ENCODE results near the gene ACAA1.
"Not testable (repeated sequence)": the region's sequence is repeated elsewhere in the genome, so short reads cannot be mapped to it uniquely, and the experiment has no call there.

Gene ACAA1

DNA sequence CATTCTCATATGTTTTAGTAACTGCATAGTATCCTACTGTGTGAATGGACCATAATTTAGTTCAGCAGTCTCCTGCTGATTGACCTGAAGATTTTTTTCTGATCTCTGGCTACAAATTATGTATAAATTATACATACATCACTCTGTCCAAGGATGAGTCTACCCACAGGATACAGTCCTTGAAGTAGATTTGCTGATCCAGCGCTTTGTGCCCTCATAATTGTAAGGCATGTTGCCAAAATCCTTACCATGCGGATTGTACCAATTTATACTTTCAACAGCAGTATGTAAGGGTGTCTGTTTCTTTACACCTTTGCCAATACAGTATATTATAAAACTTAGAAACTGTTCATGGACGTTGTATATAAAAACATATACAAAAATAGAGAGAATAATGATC lies 46.5 kb downstream of the ACAA1 start:
- TF ChIP-seq POLR2A (IDR thresholded peaks at IDR 0.05; ENCODE audit: extremely low read depth, insufficient read length): no peak
- H3K4me3 ChIP-seq (ENCODE audit: low read depth, low read length): no peak overlapping the region
- no peak for DNase-seq (ENCODE audit: low read depth)

DNA sequence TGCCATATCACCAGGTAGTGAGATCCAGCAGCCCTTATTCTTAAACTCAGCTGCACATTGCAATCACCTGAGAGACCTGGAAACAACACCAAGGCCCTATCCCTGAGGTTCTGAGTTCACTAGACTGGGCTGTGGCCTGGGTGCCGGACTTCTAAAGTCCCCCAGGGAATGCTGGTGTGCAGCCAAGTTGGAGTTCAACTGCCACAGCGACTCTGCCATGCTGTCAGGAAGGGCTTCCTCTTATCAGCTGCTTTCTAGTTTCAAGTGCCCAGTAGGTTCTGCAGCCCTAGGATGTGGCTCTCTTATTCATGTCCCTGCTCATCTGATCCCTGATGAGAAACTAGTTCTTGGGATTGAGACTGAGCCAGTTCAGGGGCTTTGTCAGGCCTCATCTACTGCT lies 47.8 kb downstream of the ACAA1 start:
- TF ChIP-seq MYC (IDR thresholded peaks at IDR 0.05; ENCODE audit: low read depth, low read length): no peak
- TF ChIP-seq, protein P1, sequence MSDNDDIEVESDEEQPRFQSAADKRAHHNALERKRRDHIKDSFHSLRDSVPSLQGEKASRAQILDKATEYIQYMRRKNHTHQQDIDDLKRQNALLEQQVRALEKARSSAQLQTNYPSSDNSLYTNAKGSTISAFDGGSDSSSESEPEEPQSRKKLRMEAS (IDR thresholded peaks at IDR 0.05; ENCODE audit: low read depth, low read length): no peak
- TF ChIP-seq, protein P2, sequence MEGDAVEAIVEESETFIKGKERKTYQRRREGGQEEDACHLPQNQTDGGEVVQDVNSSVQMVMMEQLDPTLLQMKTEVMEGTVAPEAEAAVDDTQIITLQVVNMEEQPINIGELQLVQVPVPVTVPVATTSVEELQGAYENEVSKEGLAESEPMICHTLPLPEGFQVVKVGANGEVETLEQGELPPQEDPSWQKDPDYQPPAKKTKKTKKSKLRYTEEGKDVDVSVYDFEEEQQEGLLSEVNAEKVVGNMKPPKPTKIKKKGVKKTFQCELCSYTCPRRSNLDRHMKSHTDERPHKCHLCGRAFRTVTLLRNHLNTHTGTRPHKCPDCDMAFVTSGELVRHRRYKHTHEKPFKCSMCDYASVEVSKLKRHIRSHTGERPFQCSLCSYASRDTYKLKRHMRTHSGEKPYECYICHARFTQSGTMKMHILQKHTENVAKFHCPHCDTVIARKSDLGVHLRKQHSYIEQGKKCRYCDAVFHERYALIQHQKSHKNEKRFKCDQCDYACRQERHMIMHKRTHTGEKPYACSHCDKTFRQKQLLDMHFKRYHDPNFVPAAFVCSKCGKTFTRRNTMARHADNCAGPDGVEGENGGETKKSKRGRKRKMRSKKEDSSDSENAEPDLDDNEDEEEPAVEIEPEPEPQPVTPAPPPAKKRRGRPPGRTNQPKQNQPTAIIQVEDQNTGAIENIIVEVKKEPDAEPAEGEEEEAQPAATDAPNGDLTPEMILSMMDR (IDR thresholded peaks at IDR 0.05; ENCODE audit: low read depth, low read length): no peak
- no peak for TF ChIP-seq POLR2A (IDR thresholded peaks at IDR 0.05; ENCODE audit: extremely low read depth, insufficient read length)

DNA sequence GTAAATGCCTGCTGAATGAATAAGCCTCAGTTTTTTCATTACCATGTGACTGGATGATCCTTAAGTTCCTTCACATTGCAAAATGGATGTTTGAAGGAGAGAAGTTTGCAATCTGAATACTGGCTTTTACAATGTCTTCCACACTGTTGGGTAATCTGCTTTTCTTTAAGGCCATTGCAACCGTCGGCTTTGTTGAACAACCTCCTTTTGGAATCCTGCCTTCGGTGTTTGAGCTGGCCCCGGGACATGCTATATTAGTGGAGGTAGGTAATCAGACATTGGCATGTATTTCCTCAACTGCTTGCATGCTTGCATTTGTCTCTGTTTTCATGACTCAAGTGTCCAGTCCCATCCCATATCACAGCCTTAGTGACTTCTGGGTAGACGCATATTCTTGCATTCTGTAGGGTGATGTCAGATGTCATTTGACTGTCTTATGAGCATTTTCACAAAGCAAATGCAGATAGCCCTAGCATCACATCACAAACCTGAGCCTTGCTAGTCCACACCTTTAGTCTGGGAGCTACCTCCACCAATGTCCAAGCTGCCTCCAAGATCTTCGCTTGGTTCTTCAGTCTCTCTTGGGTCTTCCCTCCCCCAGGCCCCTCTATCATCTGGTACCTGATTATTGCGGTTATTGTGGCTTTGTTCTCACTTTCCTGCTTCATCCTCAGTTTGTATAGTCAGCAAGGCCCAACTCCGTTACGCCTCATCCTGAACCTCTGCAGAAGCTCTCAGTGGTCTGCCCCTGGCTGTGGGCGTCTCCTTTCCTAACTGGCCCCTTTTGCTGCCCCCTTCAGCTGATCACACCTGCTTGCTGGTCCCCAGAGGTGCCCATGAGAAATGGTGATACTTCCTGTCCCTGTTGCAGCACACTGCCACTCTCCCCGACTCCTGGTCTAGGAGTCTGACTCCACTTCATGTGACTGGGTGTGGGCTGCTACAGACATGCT lies 48.5 kb downstream of the ACAA1 start:
- TF ChIP-seq, protein P1 (IDR thresholded peaks at IDR 0.05; ENCODE audit: low read depth, low read length): no peak
- no peak for TF ChIP-seq MYC (IDR thresholded peaks at IDR 0.05; ENCODE audit: low read depth, low read length)
- TF ChIP-seq, protein P2 (IDR thresholded peaks at IDR 0.05; ENCODE audit: low read depth, low read length): no peak
- no peak for TF ChIP-seq POLR2A (IDR thresholded peaks at IDR 0.05; ENCODE audit: extremely low read depth, insufficient read length)
- no peak for DNase-seq (ENCODE audit: low read depth)

More for the DNA sequence above, 47.8 kb downstream of the ACAA1 start:
- DNase-seq (ENCODE audit: low read depth): no peak
- H3K4me3 ChIP-seq (ENCODE audit: low read depth, low read length): no peak overlapping the region

DNA sequence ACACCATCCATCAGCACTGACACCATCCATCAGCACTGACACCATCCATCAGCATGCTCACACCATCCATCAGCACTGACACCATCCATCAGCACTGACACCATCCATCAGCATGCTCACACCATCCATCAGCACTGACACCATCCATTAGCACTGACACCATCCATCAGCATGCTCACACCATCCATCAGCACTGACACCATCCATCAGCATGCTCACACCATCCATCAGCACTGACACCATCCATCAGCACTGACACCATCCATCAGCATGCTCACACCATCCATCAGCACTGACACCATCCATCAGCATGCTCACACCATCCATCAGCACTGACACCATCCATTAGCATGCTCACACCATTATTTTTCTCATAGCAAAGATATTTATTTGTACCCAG lies 49.6 kb downstream of the ACAA1 start:
- not testable (repeated sequence) for H3K4me3 ChIP-seq (ENCODE audit: low read depth, low read length); DNase-seq (ENCODE audit: low read depth)

More for the DNA sequence above, 48.5 kb downstream of the ACAA1 start:
- no peak overlapping the region for H3K4me3 ChIP-seq (ENCODE audit: low read depth, low read length)

DNA sequence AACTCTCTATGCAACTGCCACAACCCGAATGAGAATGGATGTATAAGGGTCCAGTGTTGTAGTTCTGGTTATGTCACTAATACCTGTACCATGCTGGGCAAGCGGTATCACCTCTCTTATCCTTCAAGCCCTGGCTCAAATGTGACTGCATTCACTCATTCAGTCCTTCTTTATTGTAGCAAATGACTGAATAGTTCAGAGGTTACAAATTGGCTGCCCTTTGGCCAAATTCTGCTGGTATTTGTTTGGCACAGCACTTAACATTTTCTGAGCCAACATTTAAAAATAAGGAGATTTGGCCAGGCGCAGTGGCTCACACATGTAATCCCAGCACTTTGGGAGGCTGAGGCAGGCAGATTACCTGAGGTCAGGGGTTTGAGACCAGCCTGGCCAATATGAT lies 50.4 kb downstream of the ACAA1 start:
- H3K4me3 ChIP-seq (ENCODE audit: low read depth, low read length): no peak overlapping the region
- no peak for TF ChIP-seq MYC (IDR thresholded peaks at IDR 0.05; ENCODE audit: low read depth, low read length)

DNA sequence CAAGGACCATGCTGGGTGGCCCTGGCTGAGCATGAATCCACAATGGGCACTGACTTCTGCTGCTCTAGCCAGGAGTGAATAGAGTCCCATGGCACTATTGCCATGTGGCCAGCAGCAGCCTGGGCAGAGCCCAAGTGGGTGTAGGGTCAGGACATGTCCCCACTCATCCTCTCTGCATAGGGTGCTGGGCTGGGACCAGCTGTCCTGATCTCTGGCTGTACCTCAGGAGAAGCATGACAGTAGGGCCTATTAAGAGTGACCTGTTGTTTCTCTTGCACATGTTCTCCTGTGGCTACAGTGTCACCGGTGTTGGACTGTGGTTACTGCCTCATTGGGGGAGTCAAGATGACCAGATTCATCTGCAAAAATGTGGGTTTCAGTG lies 51.0 kb downstream of the ACAA1 start:
- H3K4me3 ChIP-seq (ENCODE audit: low read depth, low read length): no peak overlapping the region
- DNase-seq (ENCODE audit: low read depth): no peak
- TF ChIP-seq MYC (IDR thresholded peaks at IDR 0.05; ENCODE audit: low read depth, low read length) (no peak), POLR2A (IDR thresholded peaks at IDR 0.05; ENCODE audit: extremely low read depth, insufficient read length) (no peak)
- TF ChIP-seq, protein P2 (IDR thresholded peaks at IDR 0.05; ENCODE audit: low read depth, low read length): no peak
- TF ChIP-seq, protein P1 (IDR thresholded peaks at IDR 0.05; ENCODE audit: low read depth, low read length): no peak

More for the DNA sequence above, 50.4 kb downstream of the ACAA1 start:
- DNase-seq (ENCODE audit: low read depth): no peak

DNA sequence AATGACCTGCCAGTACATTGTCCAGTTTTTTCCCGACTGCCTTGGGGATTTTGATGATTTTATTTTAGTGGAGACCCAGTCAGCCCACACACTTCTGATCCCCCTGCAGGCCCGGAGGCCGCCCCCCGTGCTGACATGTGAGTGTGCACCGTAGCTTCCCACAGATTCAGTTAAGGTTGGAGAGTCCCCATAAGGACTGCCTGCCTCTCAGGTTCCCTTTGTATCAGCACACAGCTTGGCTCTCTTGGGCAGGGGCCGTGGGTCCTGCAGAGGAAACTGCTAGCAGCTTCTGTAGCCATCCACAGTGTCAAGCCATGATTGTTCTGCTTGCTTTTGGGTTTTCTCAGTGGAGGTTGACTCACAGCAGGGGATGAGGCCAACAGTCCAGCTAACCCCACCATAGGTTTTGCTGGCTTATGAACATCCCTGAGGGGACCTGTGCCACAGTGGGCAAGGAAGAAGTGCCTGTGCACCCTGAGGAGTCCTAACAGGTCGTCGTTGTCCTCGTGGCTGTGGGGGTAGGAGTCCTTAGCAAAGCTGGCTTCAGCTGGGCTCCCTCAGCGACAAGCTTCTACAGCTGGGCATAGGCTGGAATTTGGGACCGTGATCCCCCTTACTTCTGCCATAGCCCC lies 51.5 kb downstream of the ACAA1 start:
- TF ChIP-seq POLR2A (IDR thresholded peaks at IDR 0.05; ENCODE audit: extremely low read depth, insufficient read length) (no peak), MYC (IDR thresholded peaks at IDR 0.05; ENCODE audit: low read depth, low read length) (no peak)
- TF ChIP-seq, protein P2 (IDR thresholded peaks at IDR 0.05; ENCODE audit: low read depth, low read length): no peak
- TF ChIP-seq, protein P1 (IDR thresholded peaks at IDR 0.05; ENCODE audit: low read depth, low read length): no peak
- no peak for DNase-seq (ENCODE audit: low read depth)
- H3K4me3 ChIP-seq (ENCODE audit: low read depth, low read length): no peak overlapping the region
